Astrocyte (in vitro differentiated cells and primary cell): ENCODE measurements around the gene CDK14. TPM values are rescaled to one million over a fixed set of nuclear protein-coding genes. Genes with fewer than 3 reads are reported as not detected.

Experiments used
- DNase-seq: peaks from one replicate; pipeline ENCODE4 v3.0.0-alpha.2; 2010; ENCODE audit warnings: low read depth
- FAIRE-seq: peaks from 2 replicates; lab custom pipeline; 2011; peaks lifted over from hg19 to GRCh38; lab: Jason Lieb, UNC
- H2AFZ ChIP-seq: 2 replicates; pipeline ENCODE4 v1.6.0; 2012; ENCODE audit warnings: low read depth, low read length, inconsistent platforms
- H3K27ac ChIP-seq: 2 replicates; pipeline ENCODE4 v1.5.1; 2011; ENCODE audit warnings: low read depth, low read length, inconsistent platforms
- H3K27me3 ChIP-seq: 2 replicates; pipeline ENCODE4 v1.6.0; 2011; ENCODE audit warnings: low read length, inconsistent platforms; ENCODE audit not compliant: insufficient read depth
- H3K36me3 ChIP-seq: 2 replicates; pipeline ENCODE4 v1.5.1; 2011; ENCODE audit warnings: low read length, inconsistent platforms; ENCODE audit not compliant: insufficient read depth
- H3K4me1 ChIP-seq: 2 replicates; pipeline ENCODE4 v1.5.1; 2011; ENCODE audit warnings: low read length, inconsistent platforms; ENCODE audit not compliant: insufficient read depth
- H3K4me2 ChIP-seq: 2 replicates; pipeline ENCODE4 v1.6.0; 2012; ENCODE audit warnings: low read length, inconsistent platforms
- H3K4me3 ChIP-seq: 2 replicates; pipeline ENCODE4 v1.5.1; 2011; ENCODE audit warnings: low read depth, mild to moderate bottlenecking, low read length, inconsistent platforms; ENCODE audit not compliant: insufficient read depth
- H3K79me2 ChIP-seq: 2 replicates; pipeline ENCODE4 v1.6.0; 2012; ENCODE audit warnings: mild to moderate bottlenecking, low read length, inconsistent platforms; ENCODE audit not compliant: insufficient read depth
- H3K9ac ChIP-seq: 2 replicates; pipeline ENCODE4 v1.6.0; 2012; ENCODE audit warnings: mild to moderate bottlenecking, low read length, inconsistent platforms
- H3K9me3 ChIP-seq: 2 replicates; pipeline ENCODE4 v1.5.1; 2012; ENCODE audit warnings: low read depth, mild to moderate bottlenecking, low read length, inconsistent platforms; ENCODE audit not compliant: insufficient read depth
- H4K20me1 ChIP-seq: 2 replicates; pipeline ENCODE4 v1.6.0; 2012; ENCODE audit warnings: low read length, inconsistent platforms; ENCODE audit not compliant: insufficient read depth
- H3K27ac Mint-ChIP-seq: one replicate; pipeline ENCODE4 v1.8.0; 2021; ENCODE audit warnings: mild to moderate bottlenecking, mixed read lengths; ENCODE audit not compliant: unreplicated experiment
- H3K27me3 Mint-ChIP-seq: one replicate; pipeline ENCODE4 v1.8.0; 2021; ENCODE audit warnings: low read depth, mixed read lengths; ENCODE audit not compliant: unreplicated experiment
- H3K36me3 Mint-ChIP-seq: one replicate; pipeline ENCODE4 v1.8.0; 2021; ENCODE audit warnings: low read depth, mixed read lengths; ENCODE audit not compliant: unreplicated experiment
- H3K4me1 Mint-ChIP-seq: one replicate; pipeline ENCODE4 v1.8.0; 2021; ENCODE audit warnings: low read depth, mixed read lengths; ENCODE audit not compliant: unreplicated experiment
- H3K4me3 Mint-ChIP-seq: one replicate; pipeline ENCODE4 v1.8.0; 2021; ENCODE audit warnings: mild to moderate bottlenecking, moderate library complexity, mixed read lengths; ENCODE audit not compliant: unreplicated experiment
- H3K9me3 Mint-ChIP-seq: one replicate; pipeline ENCODE4 v1.8.0; 2021; ENCODE audit warnings: mild to moderate bottlenecking, mixed read lengths; ENCODE audit not compliant: unreplicated experiment
- EZH2 ChIP-seq: IDR thresholded peaks from 2 replicates; pipeline ENCODE4 v1.6.1; 2012; ENCODE audit warnings: mild to moderate bottlenecking, low read length, inconsistent platforms; ENCODE audit not compliant: insufficient read depth
- total RNA-seq: library from RNA; stranded (reverse); gene quantifications from 2 replicates; pipeline ENCODE4 v1.2.1, GENCODE V29; 2021
- TF ChIP-seq, protein P1 (sequence below): IDR thresholded peaks from 2 replicates; pipeline ENCODE4 v1.5.1; 2011; ENCODE audit warnings: low read depth, mild to moderate bottlenecking, inconsistent platforms, low read length, moderate library complexity; ENCODE audit not compliant: insufficient read depth

Gene CDK14
- total RNA-seq, 1 donor from 2014 or later = 30.2 TPM

DNA sequence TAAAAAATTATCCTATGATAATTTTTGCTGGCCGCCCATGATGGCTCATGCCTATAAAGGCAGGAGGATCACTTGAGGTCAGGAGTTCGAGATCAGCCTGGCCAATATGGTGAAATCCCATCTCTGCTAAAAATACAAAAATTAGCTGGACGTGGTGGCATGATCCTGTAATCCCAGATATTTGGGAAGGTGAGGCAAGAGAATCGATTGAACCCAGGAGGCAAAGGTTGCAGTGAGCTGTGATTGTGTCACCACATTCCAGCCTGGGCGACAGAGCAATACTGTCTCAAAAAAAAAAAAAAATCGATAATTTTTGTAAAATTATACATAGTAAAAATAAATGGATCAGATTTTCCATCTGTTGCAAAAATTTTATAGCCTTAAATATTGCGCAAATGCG, 31.7 kb upstream of the CDK14 start:
- Mint-ChIP-seq H3K4me3 (no peak overlapping the region), H3K9me3 (no peaks in the 10 kb centered on the region), H3K36me3 (no peaks in the 10 kb centered on the region), H3K27me3 (no peaks in the 10 kb centered on the region), H3K27ac (no peak overlapping the region), H3K4me1 (no peaks in the 10 kb centered on the region)
- H3K36me3 ChIP-seq = no peaks in the 10 kb centered on the region
- H3K79me2 ChIP-seq = no peaks in the 10 kb centered on the region
- no peak overlapping the region for H3K4me2 ChIP-seq
- no peaks in the 10 kb centered on the region for H3K4me1 ChIP-seq
- DNase-seq (no peak), FAIRE-seq (no peak)
- no peak overlapping the region for H2AFZ ChIP-seq
- no peaks in the 10 kb centered on the region for H3K9me3 ChIP-seq
- no peak for TF ChIP-seq EZH2
- TF ChIP-seq, protein P1, sequence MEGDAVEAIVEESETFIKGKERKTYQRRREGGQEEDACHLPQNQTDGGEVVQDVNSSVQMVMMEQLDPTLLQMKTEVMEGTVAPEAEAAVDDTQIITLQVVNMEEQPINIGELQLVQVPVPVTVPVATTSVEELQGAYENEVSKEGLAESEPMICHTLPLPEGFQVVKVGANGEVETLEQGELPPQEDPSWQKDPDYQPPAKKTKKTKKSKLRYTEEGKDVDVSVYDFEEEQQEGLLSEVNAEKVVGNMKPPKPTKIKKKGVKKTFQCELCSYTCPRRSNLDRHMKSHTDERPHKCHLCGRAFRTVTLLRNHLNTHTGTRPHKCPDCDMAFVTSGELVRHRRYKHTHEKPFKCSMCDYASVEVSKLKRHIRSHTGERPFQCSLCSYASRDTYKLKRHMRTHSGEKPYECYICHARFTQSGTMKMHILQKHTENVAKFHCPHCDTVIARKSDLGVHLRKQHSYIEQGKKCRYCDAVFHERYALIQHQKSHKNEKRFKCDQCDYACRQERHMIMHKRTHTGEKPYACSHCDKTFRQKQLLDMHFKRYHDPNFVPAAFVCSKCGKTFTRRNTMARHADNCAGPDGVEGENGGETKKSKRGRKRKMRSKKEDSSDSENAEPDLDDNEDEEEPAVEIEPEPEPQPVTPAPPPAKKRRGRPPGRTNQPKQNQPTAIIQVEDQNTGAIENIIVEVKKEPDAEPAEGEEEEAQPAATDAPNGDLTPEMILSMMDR = no peak
- no peaks in the 10 kb centered on the region for H4K20me1 ChIP-seq
- no peak overlapping the region for H3K27ac ChIP-seq
- no peak overlapping the region for H3K9ac ChIP-seq
- H3K27me3 ChIP-seq = no peaks in the 10 kb centered on the region
- H3K4me3 ChIP-seq = no peak overlapping the region

DNA sequence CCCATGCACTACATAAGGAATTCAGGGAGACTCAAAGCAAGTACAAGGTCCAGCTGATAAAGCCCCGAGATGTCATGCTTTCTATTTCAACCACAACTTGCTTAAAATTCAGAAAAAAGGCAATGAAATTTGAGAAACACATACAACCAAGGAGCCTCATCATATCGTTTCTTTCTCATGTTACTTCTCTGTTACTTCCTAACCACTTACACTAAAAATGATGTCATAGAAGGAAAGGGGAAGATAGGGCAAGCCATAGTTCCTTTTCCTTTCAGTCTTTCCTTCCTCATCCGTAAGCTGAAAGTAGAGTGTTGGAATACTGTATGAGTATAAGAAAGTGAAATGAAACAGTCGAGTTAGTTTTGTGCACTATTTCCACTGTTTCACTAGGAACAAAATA, 27.9 kb upstream of the CDK14 start:
- DNase-seq = peak; percentile 48
- Histone ChIP-seq H4K20me1 (no peaks in the 10 kb centered on the region), H3K79me2 (no peaks in the 10 kb centered on the region), H3K27ac (no peak overlapping the region), H3K36me3 (no peaks in the 10 kb centered on the region), H3K4me2 (no peak overlapping the region), H3K27me3 (no peaks in the 10 kb centered on the region), H3K9ac (no peak overlapping the region), H3K9me3 (no peaks in the 10 kb centered on the region), H3K4me1 (no peaks in the 10 kb centered on the region), H3K4me3 (no peak overlapping the region), H2AFZ (no peak overlapping the region)
- TF ChIP-seq, protein P1 = no peak
- no peak for TF ChIP-seq EZH2
- no peak overlapping the region for H3K4me3 Mint-ChIP-seq
- no peaks in the 10 kb centered on the region for H3K9me3 Mint-ChIP-seq
- H3K27ac Mint-ChIP-seq = no peak overlapping the region
- H3K27me3 Mint-ChIP-seq = no peaks in the 10 kb centered on the region
- H3K4me1 Mint-ChIP-seq = no peaks in the 10 kb centered on the region
- FAIRE-seq = no peak
- H3K36me3 Mint-ChIP-seq = no peaks in the 10 kb centered on the region

DNA sequence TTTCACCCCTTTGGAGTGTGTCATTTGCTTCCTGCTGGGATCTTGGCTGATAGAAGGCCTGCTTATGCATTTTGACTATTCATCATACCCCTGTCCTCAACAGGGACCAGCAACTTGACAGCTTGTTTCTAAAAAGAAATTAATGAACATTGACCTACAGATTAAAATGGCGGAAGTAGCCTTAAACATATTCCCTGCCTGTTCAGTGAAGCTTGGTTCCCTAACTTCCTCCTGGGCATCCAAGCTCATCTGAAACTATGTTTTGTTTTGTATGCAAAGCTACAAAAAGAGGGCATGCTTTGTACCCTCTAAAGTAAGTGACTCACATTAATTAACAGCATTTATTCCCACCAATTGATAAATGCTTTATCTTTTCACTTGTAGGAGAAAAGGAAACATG, 26.8 kb upstream of the CDK14 start:
- Histone ChIP-seq H3K4me2 (no peak overlapping the region), H3K27ac (no peak overlapping the region), H3K36me3 (no peaks in the 10 kb centered on the region), H2AFZ (no peak overlapping the region), H3K79me2 (no peaks in the 10 kb centered on the region), H3K4me3 (no peak overlapping the region), H3K27me3 (no peaks in the 10 kb centered on the region), H3K4me1 (no peaks in the 10 kb centered on the region), H3K9ac (no peak overlapping the region), H3K9me3 (no peaks in the 10 kb centered on the region), H4K20me1 (no peaks in the 10 kb centered on the region)
- H3K36me3 Mint-ChIP-seq = no peaks in the 10 kb centered on the region
- TF ChIP-seq, protein P1 = no peak
- TF ChIP-seq EZH2 = no peak
- no peaks in the 10 kb centered on the region for H3K27me3 Mint-ChIP-seq
- no peak overlapping the region for H3K4me3 Mint-ChIP-seq
- no peaks in the 10 kb centered on the region for H3K9me3 Mint-ChIP-seq
- no peaks in the 10 kb centered on the region for H3K4me1 Mint-ChIP-seq
- FAIRE-seq = no peak
- H3K27ac Mint-ChIP-seq = no peak overlapping the region
- no peak for DNase-seq
